Measurements from ENCODE around the gene PALS1. TPM values are rescaled to one million over a fixed set of nuclear protein-coding genes. Genes with fewer than 3 reads are reported as not detected.

PALS1 gene
- total and polyA plus RNA-seq, 3 donors (not counting 1 experiment from before 2014, with no cell fraction given): 13.8 to 31.6 (median 26.0) TPM

Other genes with a start within 250 kb of the PALS1 start
- not detected for gene GARIN2, start 52.0 kb upstream of the PALS1 start, total RNA-seq
- gene GARIN2, start 52.0 kb upstream of the PALS1 start, polyA plus RNA-seq: not detected
- gene ATP6V1D, start 118.4 kb downstream of the PALS1 start, total RNA-seq: 100 to 1,000 TPM in 1 of 2 donors, 10 to 100 TPM in 1; 87.1 to 124 TPM
- 46.9 TPM for gene ATP6V1D, start 118.4 kb downstream of the PALS1 start, polyA plus RNA-seq
- 100 to 1,000 TPM; 120 to 198 TPM for gene EIF2S1, start 118.9 kb downstream of the PALS1 start, total RNA-seq
- gene EIF2S1, start 118.9 kb downstream of the PALS1 start, polyA plus RNA-seq: 156 TPM
- 100 to 1,000 TPM in 1 of 2 donors, 1 to 10 TPM in 1; 9.8 to 152 TPM for gene PLEK2, start 170.7 kb downstream of the PALS1 start, total RNA-seq
- gene PLEK2, start 170.7 kb downstream of the PALS1 start, polyA plus RNA-seq: 156 TPM
- 1 to 10 TPM in 1 of 2 donors, under 1 TPM in 1; 0.50 to 2.0 TPM for gene TMEM229B, start 247.3 kb downstream of the PALS1 start, total RNA-seq
- 1.2 TPM for gene TMEM229B, start 247.3 kb downstream of the PALS1 start, polyA plus RNA-seq